Activated T-cell treated with anti-CD3 and anti-CD28 coated beads, Interleukin-2, amount 50 U/mL, for 4 hours (primary cell): ENCODE measurements around the gene OR10K1. TPM values are rescaled to one million over a fixed set of nuclear protein-coding genes. Genes with fewer than 3 reads are reported as not detected.
"Not testable (repeated sequence)": the region's sequence is repeated elsewhere in the genome, so short reads cannot be mapped to it uniquely, and the experiment has no call there.

ENCODE experiments used
- ATAC-seq, 2 donors: fragments of 200-7000 bp; cut with Tn5 transposase; one replicate each; pipeline ENCODE4 v1.10.0; 2021
- DNase-seq: peaks from one replicate; pipeline ENCODE4 v3.0.0-alpha.2; 2020
- H3K27me3 Mint-ChIP-seq: one replicate; pipeline ENCODE4 v1.8.0; 2021; ENCODE audit warnings: low read depth, mixed read lengths
- H3K36me3 Mint-ChIP-seq: one replicate; pipeline ENCODE4 v1.8.0; 2022; ENCODE audit warnings: mixed read lengths; ENCODE audit not compliant: insufficient read depth
- H3K4me1 Mint-ChIP-seq: one replicate; pipeline ENCODE4 v1.8.0; 2021; ENCODE audit warnings: low read depth, mixed read lengths
- H3K4me3 Mint-ChIP-seq: one replicate; pipeline ENCODE4 v1.8.0; 2021; ENCODE audit warnings: mild to moderate bottlenecking, moderate library complexity, mixed read lengths
- H3K9me3 Mint-ChIP-seq: one replicate; pipeline ENCODE4 v1.8.0; 2021; ENCODE audit warnings: mixed read lengths
- total RNA-seq, 3 donors: library from RNA; stranded (reverse); gene quantifications; one replicate each; pipeline ENCODE4 v1.2.1, GENCODE V29; 2021

Gene OR10K1
- total RNA-seq = not detected

DNA sequence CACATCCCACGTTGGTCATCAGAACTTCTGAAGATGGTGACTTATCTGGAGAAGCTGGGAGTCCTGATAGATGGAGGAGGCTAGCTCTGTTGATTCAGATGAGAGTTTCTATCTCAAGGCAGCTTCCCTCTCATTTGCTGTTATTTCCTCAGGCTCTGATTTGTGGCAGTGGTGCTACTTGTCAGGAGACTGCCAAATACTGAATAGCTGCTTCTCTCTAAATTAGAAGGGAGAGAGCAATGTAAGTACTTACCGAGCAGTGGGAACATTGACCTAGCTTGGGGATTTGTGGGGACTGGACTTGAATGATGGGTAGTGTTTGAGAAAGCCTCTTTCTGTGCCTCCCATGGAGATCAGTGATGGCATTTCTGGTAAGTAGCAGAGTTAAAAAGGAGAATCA lies at the start of gene OR10K1:
OR10K1 (plus strand) TSS at position 301 of the 400 bp plus-strand sequence. CDS start 3,728 bp downstream, outside the sequence.
- no peak within 1 kb of the TSS for H3K4me3 Mint-ChIP-seq
- DNase-seq (no peak), ATAC-seq (no peak)
- no peaks in the 10 kb centered on the region for H3K9me3 Mint-ChIP-seq
- H3K4me1 Mint-ChIP-seq = no peaks in the 10 kb centered on the region
- H3K36me3 Mint-ChIP-seq = no peaks in the 10 kb centered on the region
- H3K27me3 Mint-ChIP-seq = peaks cover 14% of the 10 kb centered on the region

- Mint-ChIP-seq H3K27me3 (peaks cover 1% of the 10 kb centered on the region), H3K4me1 (no peaks in the 10 kb centered on the region), H3K36me3 (no peaks in the 10 kb centered on the region), H3K9me3 (no peaks in the 10 kb centered on the region), H3K4me3 (no peak overlapping the region)
- DNase-seq (no peak), ATAC-seq (no peak)
Observed at GRCh38 chr1:158414651-158415345, 46.8 kb upstream of the OR10K1 start.

DNA sequence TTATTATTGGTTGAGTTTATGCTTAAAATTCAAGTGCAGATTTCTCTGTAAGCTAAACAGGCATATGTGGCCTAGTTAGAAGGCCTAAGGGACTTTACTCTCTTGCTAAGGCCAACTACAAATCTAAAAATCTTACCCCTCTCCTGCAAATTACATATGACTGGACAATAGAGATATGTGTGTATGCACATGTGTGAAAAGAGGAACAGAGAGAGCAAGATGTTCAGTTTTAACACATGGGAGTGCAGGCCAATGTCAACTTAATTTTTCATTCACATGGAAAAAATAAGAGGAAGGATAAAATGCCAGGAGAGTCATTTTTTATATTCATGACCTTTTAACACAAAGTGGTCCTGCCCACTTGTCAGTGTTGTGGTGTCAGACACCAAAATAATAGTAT lies 44.0 kb upstream of the OR10K1 start:
- no peak overlapping the region for H3K4me3 Mint-ChIP-seq
- no peaks in the 10 kb centered on the region for H3K9me3 Mint-ChIP-seq
- ATAC-seq = no peak
- DNase-seq = no peak
- no peaks in the 10 kb centered on the region for H3K4me1 Mint-ChIP-seq
- H3K36me3 Mint-ChIP-seq = no peaks in the 10 kb centered on the region
- peaks cover 6% of the 10 kb centered on the region for H3K27me3 Mint-ChIP-seq

DNA sequence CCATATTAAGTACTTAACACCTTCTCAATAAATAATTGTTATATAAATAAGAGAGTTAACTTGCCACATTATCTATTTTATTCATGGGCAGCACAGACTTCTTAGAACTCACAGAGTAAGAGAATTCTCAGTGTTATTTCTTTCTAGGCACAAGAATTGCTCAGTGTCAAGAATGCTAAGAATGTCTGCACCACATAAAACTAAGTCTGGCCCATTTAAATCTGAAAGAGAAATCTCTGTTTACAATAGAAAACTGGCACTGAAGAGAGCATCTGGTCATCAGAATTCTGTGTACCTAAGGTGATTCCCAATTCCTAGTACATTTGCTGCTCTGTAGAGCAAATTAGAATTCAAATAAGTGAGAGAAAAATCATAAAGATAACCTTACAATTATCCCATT lies 39.4 kb upstream of the OR10K1 start:
- H3K4me1 Mint-ChIP-seq = no peaks in the 10 kb centered on the region
- no peak overlapping the region for H3K4me3 Mint-ChIP-seq
- no peaks in the 10 kb centered on the region for H3K9me3 Mint-ChIP-seq
- H3K27me3 Mint-ChIP-seq = peaks cover 5% of the 10 kb centered on the region
- DNase-seq = no peak
- ATAC-seq = no peak
- H3K36me3 Mint-ChIP-seq = no peaks in the 10 kb centered on the region

GRCh38 chr1:158425027-158425426 lies 36.6 kb upstream of the OR10K1 start:
- Mint-ChIP-seq H3K27me3 (peaks cover 9% of the 10 kb centered on the region), H3K36me3 (no peaks in the 10 kb centered on the region), H3K4me3 (no peak overlapping the region), H3K4me1 (no peaks in the 10 kb centered on the region), H3K9me3 (no peaks in the 10 kb centered on the region)
- DNase-seq (no peak), ATAC-seq (no peak)

GRCh38 chr1:158426137-158426536 lies 35.5 kb upstream of the OR10K1 start, which contains the start of gene OR10K2:
TSS of gene OR10K2 (minus strand) at chr1:158426237. CDS start at chr1:158420866, 5,371 bp downstream.
- H3K4me3 Mint-ChIP-seq = no peak within 1 kb of the TSS
- no peaks in the 10 kb centered on the region for H3K36me3 Mint-ChIP-seq
- peaks cover 10% of the 10 kb centered on the region for H3K27me3 Mint-ChIP-seq

GRCh38 chr1:158430163-158430562 lies 31.5 kb upstream of the OR10K1 start:
- not testable (repeated sequence) for H3K9me3 Mint-ChIP-seq, H3K36me3 Mint-ChIP-seq, DNase-seq, H3K4me1 Mint-ChIP-seq, H3K4me3 Mint-ChIP-seq, ATAC-seq
- H3K27me3 Mint-ChIP-seq = peaks cover 31% of the 10 kb centered on the region

More at GRCh38 chr1:158426137-158426536, 35.5 kb upstream of the OR10K1 start, which contains the start of gene OR10K2:
- DNase-seq (no peak), ATAC-seq (no peak)
- Mint-ChIP-seq H3K9me3 (peaks cover 3% of the 10 kb centered on the region), H3K4me1 (no peaks in the 10 kb centered on the region)

- DNase-seq (no peak), ATAC-seq (no peak)
- H3K4me3 Mint-ChIP-seq = no peak overlapping the region
- peaks cover 39% of the 10 kb centered on the region for H3K27me3 Mint-ChIP-seq
- H3K36me3 Mint-ChIP-seq = no peaks in the 10 kb centered on the region
- no peaks in the 10 kb centered on the region for H3K4me1 Mint-ChIP-seq
- peaks cover 9% of the 10 kb centered on the region for H3K9me3 Mint-ChIP-seq
Observed at GRCh38 chr1:158434741-158435140, 26.9 kb upstream of the OR10K1 start.

GRCh38 chr1:158445376-158445775 lies 16.3 kb upstream of the OR10K1 start:
- Mint-ChIP-seq H3K9me3 (no peaks in the 10 kb centered on the region), H3K27me3 (peaks cover 13% of the 10 kb centered on the region), H3K4me3 (no peak overlapping the region), H3K4me1 (no peaks in the 10 kb centered on the region), H3K36me3 (no peaks in the 10 kb centered on the region)
- no peak for DNase-seq
- no peak for ATAC-seq

DNA sequence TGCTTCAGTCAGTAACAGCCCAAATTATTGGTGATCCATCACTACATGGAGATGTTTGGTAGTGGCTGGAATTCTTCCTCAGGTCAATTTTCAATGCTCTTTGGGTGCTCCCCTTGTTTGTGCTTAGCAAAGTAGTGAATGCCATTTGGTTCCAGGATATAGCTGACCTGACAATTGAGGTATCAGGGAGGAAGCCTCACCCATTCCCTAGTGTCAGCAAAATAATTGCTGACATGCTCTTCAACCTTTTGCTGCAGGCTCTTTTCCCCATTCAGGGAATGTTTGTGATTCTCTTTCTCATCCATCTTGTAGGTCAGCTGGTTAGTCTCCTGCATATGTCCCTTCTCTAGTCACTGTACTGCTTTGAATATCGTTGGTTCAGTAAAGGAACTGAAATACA lies 7.1 kb upstream of the OR10K1 start:
- no peak for DNase-seq
- Mint-ChIP-seq H3K4me3 (no peak overlapping the region), H3K27me3 (peaks cover 34% of the 10 kb centered on the region), H3K4me1 (no peaks in the 10 kb centered on the region), H3K36me3 (no peaks in the 10 kb centered on the region), H3K9me3 (peaks cover 9% of the 10 kb centered on the region)
- ATAC-seq = no peak

- DNase-seq = no peak
- H3K27me3 Mint-ChIP-seq = peaks cover 26% of the 10 kb centered on the region
- H3K4me3 Mint-ChIP-seq = no peak overlapping the region
- ATAC-seq = no peak
- H3K36me3 Mint-ChIP-seq = no peaks in the 10 kb centered on the region
- no peaks in the 10 kb centered on the region for H3K9me3 Mint-ChIP-seq
- H3K4me1 Mint-ChIP-seq = no peaks in the 10 kb centered on the region
Observed at GRCh38 chr1:158457246-158457645, 4.4 kb upstream of the OR10K1 start.

DNA sequence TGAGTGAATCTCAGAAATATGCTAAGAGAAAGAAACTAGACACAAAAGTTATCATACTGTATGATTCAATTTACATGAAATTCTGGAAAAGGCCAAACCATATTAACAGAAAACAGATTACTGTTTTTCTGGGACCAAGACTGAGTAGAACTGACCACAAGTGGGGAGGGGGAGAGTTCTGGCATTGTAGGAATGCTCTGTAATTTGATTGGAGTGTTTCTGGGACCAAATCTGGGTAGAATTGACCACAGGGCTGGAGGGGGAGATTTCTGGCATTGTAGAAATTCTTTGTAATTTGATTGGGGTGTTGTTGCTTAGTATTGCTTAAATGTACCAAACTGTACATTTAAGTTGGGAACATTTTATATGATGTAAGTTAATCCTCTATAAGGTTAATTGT lies 3.4 kb upstream of the OR10K1 start:
- ATAC-seq (no peak), DNase-seq (no peak)
- Mint-ChIP-seq H3K36me3 (no peaks in the 10 kb centered on the region), H3K4me1 (no peaks in the 10 kb centered on the region), H3K9me3 (no peaks in the 10 kb centered on the region), H3K4me3 (no peak overlapping the region), H3K27me3 (peaks cover 26% of the 10 kb centered on the region)

GRCh38 chr1:158471920-158472319 lies 10.3 kb downstream of the OR10K1 start, which contains the start of gene OR10R2:
TSS of gene OR10R2 (plus strand) at chr1:158472220. CDS start at chr1:158472326, 106 bp downstream.
- H3K27me3 Mint-ChIP-seq = peaks cover 14% of the 10 kb centered on the region
- no peaks in the 10 kb centered on the region for H3K9me3 Mint-ChIP-seq
- no peak within 1 kb of the TSS for H3K4me3 Mint-ChIP-seq
- DNase-seq (no peak), ATAC-seq (no peak)
- no peaks in the 10 kb centered on the region for H3K4me1 Mint-ChIP-seq
- H3K36me3 Mint-ChIP-seq = no peaks in the 10 kb centered on the region

DNA sequence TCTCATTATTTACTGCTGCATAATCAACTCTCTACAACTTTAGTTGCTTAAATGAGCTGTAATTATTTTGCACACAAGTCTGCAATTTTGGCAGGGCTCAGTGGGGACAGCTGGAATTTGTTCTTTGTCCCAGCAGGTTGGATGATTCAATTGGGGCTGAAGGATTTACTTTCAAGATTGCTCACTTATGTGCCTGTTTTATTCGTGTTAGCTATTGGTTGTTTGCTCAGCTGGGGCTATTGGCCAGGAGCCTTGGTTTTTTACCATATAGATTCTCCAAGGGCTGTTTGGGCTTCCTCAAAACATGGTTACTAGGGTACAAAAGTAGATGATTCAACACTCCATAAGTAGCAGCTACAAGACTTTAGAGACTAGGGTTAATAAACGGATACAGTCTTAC lies 23.8 kb downstream of the OR10K1 start:
- Mint-ChIP-seq H3K4me3 (no peak overlapping the region), H3K36me3 (no peaks in the 10 kb centered on the region), H3K27me3 (peaks cover 22% of the 10 kb centered on the region), H3K9me3 (no peaks in the 10 kb centered on the region), H3K4me1 (no peaks in the 10 kb centered on the region)
- no peak for ATAC-seq
- no peak for DNase-seq

GRCh38 chr1:158491316-158491715 lies 29.7 kb downstream of the OR10K1 start:
- H3K36me3 Mint-ChIP-seq = no peaks in the 10 kb centered on the region
- no peak for DNase-seq
- no peaks in the 10 kb centered on the region for H3K9me3 Mint-ChIP-seq
- H3K27me3 Mint-ChIP-seq = peaks cover 16% of the 10 kb centered on the region
- no peaks in the 10 kb centered on the region for H3K4me1 Mint-ChIP-seq
- no peak for ATAC-seq
- H3K4me3 Mint-ChIP-seq = no peak overlapping the region
